ENCODE measurements around the gene TMUB1. TPM values are rescaled to one million over a fixed set of nuclear protein-coding genes. Genes with fewer than 3 reads are reported as not detected.

The TMUB1 gene
- total and polyA plus RNA-seq, 2 donors from 2014 or later, result 36.9 to 79.9 TPM

DNA sequence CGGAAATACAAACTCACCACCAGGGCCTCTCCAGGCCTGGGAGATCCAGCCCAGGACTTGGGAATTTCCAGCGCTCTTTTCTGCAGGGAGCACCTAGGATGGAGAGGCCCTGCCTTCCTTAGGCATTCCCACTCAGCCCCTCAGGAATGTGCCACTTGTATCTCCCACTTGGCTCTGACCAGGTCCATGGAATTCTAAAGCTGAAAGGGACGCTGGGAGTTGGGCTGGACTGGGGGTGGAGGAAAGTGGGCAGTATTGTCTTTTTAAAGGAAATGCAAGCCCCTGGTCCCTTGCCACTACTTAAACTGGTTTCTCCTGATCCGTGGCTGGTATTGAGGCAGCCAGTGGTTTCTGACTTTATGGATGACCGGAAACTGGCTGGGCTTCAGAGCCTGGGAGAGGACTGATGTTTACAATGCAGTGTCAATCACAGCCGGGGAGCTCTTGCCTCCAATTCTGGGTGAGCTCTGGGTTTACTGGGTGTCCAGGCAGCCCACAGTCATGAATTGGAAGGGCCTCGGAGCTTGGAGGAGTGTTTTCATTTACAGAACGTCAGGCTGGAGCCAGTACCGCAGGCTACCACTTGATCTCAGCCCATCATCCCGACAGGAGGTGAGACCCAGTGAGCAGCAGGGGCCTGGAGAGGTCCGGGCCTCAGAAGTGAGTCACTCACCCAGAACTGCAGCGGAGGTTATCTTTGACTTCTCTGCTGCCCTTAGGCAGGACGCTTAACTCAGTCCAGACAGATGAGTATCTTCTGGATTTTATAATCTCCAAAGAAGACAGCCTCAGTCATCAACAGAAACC is 30.3 kb upstream of the TMUB1 start:
- no peaks in the 10 kb centered on the region for H3K9me3 ChIP-seq (ENCODE audit: control insufficient read depth in 2 of 3, insufficient read depth in 1 of 3, low read length in 3 of 3)
- H3K4me3 ChIP-seq (ENCODE audit: low read length in 3 of 3), result no peak overlapping the region
- H3K9ac ChIP-seq (ENCODE audit: low read length in 3 of 3), result no peak overlapping the region
- TF ChIP-seq, protein P1, sequence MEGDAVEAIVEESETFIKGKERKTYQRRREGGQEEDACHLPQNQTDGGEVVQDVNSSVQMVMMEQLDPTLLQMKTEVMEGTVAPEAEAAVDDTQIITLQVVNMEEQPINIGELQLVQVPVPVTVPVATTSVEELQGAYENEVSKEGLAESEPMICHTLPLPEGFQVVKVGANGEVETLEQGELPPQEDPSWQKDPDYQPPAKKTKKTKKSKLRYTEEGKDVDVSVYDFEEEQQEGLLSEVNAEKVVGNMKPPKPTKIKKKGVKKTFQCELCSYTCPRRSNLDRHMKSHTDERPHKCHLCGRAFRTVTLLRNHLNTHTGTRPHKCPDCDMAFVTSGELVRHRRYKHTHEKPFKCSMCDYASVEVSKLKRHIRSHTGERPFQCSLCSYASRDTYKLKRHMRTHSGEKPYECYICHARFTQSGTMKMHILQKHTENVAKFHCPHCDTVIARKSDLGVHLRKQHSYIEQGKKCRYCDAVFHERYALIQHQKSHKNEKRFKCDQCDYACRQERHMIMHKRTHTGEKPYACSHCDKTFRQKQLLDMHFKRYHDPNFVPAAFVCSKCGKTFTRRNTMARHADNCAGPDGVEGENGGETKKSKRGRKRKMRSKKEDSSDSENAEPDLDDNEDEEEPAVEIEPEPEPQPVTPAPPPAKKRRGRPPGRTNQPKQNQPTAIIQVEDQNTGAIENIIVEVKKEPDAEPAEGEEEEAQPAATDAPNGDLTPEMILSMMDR (IDR thresholded peaks at IDR 0.05; ENCODE audit: borderline replicate concordance, extremely low read depth, insufficient read depth), result no peak
- DNase-seq (peak in 4 of 5 donors; percentile 56 to 73 (median 60)), FAIRE-seq (no peak)
- H3K36me3 ChIP-seq (ENCODE audit: control insufficient read depth in 2 of 3, insufficient read depth in 3 of 3, low read length in 3 of 3), result peaks cover 0 to 3% (median 2%) of the 10 kb centered on the region in 3 donors
- H3K4me1 ChIP-seq (ENCODE audit: control insufficient read depth in 2 of 3, insufficient read depth in 2 of 3, low read depth in 1 of 3, low read length in 3 of 3), result no peaks in the 10 kb centered on the region
- no peak overlapping the region for H3K27ac ChIP-seq (ENCODE audit: low read depth in 2 of 2, low read length in 2 of 2)
- no peaks in the 10 kb centered on the region for H3K27me3 ChIP-seq (ENCODE audit: control insufficient read depth, insufficient read depth, low read length)
- intact Hi-C loops (cut with DNase I), result loop anchor here (10.0 kb wide), 1 partner anchor 209 kb away; no protein-coding TSS in a partner anchor

GRCh38 chr7:151110941-151111645 is 27.8 kb upstream of the TMUB1 start:
- H3K27me3 ChIP-seq (ENCODE audit: control insufficient read depth, insufficient read depth, low read length), result no peaks in the 10 kb centered on the region
- TF ChIP-seq, protein P1 (IDR thresholded peaks at IDR 0.05; ENCODE audit: borderline replicate concordance, extremely low read depth, insufficient read depth), result peak; percentile 97
- H3K4me1 ChIP-seq (ENCODE audit: control insufficient read depth in 2 of 3, insufficient read depth in 2 of 3, low read depth in 1 of 3, low read length in 3 of 3), result no peaks in the 10 kb centered on the region
- H3K36me3 ChIP-seq (ENCODE audit: control insufficient read depth in 2 of 3, insufficient read depth in 3 of 3, low read length in 3 of 3), result no peaks in the 10 kb centered on the region
- H3K4me3 ChIP-seq (ENCODE audit: low read length in 3 of 3), result no peak overlapping the region
- FAIRE-seq (no peak), DNase-seq (peak; percentile 78 to 89 (median 83))
- intact Hi-C loops (cut with DNase I), result loop anchor here (10.0 kb wide), 1 partner anchor 206 kb away; no protein-coding TSS in a partner anchor
- H3K9ac ChIP-seq (ENCODE audit: low read length in 3 of 3), result no peak overlapping the region
- no peak overlapping the region for H3K27ac ChIP-seq (ENCODE audit: low read depth in 2 of 2, low read length in 2 of 2)
- no peaks in the 10 kb centered on the region for H3K9me3 ChIP-seq (ENCODE audit: control insufficient read depth in 2 of 3, insufficient read depth in 1 of 3, low read length in 3 of 3)

DNA sequence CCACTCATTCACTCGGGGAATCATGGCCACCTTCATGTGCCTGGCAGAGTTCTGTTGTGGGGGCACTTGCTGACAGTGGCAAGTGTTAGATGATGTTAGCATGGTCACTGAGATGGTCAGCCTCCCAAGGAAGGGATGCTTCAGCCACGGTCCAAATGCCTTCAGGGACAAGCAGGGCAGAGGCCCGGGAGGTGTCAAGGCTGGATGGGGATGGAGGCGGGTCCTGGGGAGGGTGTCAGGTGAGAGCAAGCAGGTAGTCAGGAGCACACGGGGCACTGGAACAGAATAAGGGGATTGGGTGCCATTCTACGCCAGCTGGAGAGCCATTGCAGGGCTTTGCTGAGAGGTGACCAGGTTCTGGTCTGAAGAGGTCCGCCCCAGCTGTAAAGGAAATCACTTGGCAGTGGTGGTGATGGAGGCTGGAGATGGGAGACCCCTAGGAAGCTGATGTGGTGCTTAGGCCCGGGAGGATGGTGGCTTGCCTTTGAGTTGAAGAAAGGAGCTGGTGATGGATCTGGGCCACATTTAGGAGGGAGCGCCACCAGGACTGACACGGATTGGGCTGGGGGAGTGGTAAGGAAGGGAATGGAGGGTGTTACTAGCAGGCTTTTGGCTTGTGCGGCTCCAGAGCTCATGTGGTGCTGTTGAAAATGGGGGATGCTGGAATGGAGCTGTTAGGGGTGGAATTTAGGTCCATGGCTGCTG is 27.1 kb upstream of the TMUB1 start:
- DNase-seq (no peak), FAIRE-seq (no peak)
- H3K36me3 ChIP-seq (ENCODE audit: control insufficient read depth in 2 of 3, insufficient read depth in 3 of 3, low read length in 3 of 3), result no peaks in the 10 kb centered on the region
- H3K9me3 ChIP-seq (ENCODE audit: control insufficient read depth in 2 of 3, insufficient read depth in 1 of 3, low read length in 3 of 3), result no peaks in the 10 kb centered on the region
- H3K27ac ChIP-seq (ENCODE audit: low read depth in 2 of 2, low read length in 2 of 2), result no peak overlapping the region
- intact Hi-C loops (cut with DNase I), result loop anchor here (10.0 kb wide), 1 partner anchor 206 kb away; no protein-coding TSS in a partner anchor
- no peaks in the 10 kb centered on the region for H3K27me3 ChIP-seq (ENCODE audit: control insufficient read depth, insufficient read depth, low read length)
- H3K9ac ChIP-seq (ENCODE audit: low read length in 3 of 3), result no peak overlapping the region
- no peak overlapping the region for H3K4me3 ChIP-seq (ENCODE audit: low read length in 3 of 3)
- H3K4me1 ChIP-seq (ENCODE audit: control insufficient read depth in 2 of 3, insufficient read depth in 2 of 3, low read depth in 1 of 3, low read length in 3 of 3), result no peaks in the 10 kb centered on the region
- TF ChIP-seq, protein P1 (IDR thresholded peaks at IDR 0.05; ENCODE audit: borderline replicate concordance, extremely low read depth, insufficient read depth), result no peak
